H9 (cell line): Measurements from ENCODE around the gene INPP4A. TPM values are rescaled to one million over a fixed set of nuclear protein-coding genes. Genes with fewer than 3 reads are reported as not detected.

Source experiments
- DNase-seq: peaks from one replicate; pipeline ENCODE4 v3.0.0-alpha.2; 2017
- H2AFZ ChIP-seq: one replicate; pipeline ENCODE4 v1.6.1; 2013; ENCODE audit warnings: mild to moderate bottlenecking, low read length, control low read depth, moderate library complexity
- H2AK5ac ChIP-seq: 2 replicates; pipeline ENCODE4 v1.6.1; 2013; ENCODE audit warnings: low read length, control low read depth, mixed read lengths; ENCODE audit not compliant: insufficient read length
- H2BK120ac ChIP-seq: one replicate; pipeline ENCODE4 v1.6.1; 2013; ENCODE audit warnings: low read depth, mild to moderate bottlenecking, low read length, control low read depth, inconsistent platforms; ENCODE audit not compliant: poor library complexity, severe bottlenecking
- H2BK12ac ChIP-seq: 2 replicates; pipeline ENCODE4 v1.6.1; 2013; ENCODE audit warnings: low read length, control low read depth, mixed read lengths, low read depth; ENCODE audit not compliant: insufficient read length
- H2BK15ac ChIP-seq: 2 replicates; pipeline ENCODE4 v1.6.1; 2013; ENCODE audit warnings: low read depth, low read length, control low read depth
- H2BK20ac ChIP-seq: one replicate; pipeline ENCODE4 v1.6.1; 2013; ENCODE audit warnings: low read depth, mild to moderate bottlenecking, low read length, control low read depth, inconsistent platforms; ENCODE audit not compliant: poor library complexity, severe bottlenecking
- H2BK5ac ChIP-seq: 2 replicates; pipeline ENCODE4 v1.6.1; 2013; ENCODE audit warnings: low read length, control low read depth, mixed read lengths; ENCODE audit not compliant: insufficient read length
- H3K14ac ChIP-seq: 2 replicates; pipeline ENCODE4 v1.6.1; 2013; ENCODE audit warnings: low read length, control low read depth; ENCODE audit not compliant: insufficient read depth
- H3K18ac ChIP-seq: 2 replicates; pipeline ENCODE4 v1.6.1; 2013; ENCODE audit warnings: low read depth, mild to moderate bottlenecking, mixed read lengths, low read length, control low read depth; ENCODE audit not compliant: insufficient read length
- H3K23ac ChIP-seq: 2 replicates; pipeline ENCODE4 v1.6.1; 2013; ENCODE audit warnings: low read length, control low read depth, mixed read lengths, low read depth; ENCODE audit not compliant: insufficient read length
- H3K23me2 ChIP-seq: 2 replicates; pipeline ENCODE4 v1.6.1; 2013; ENCODE audit warnings: low read depth, mild to moderate bottlenecking, mixed read lengths, low read length, control low read depth; ENCODE audit not compliant: insufficient read length, poor library complexity, severe bottlenecking
- H3K27ac ChIP-seq: 2 replicates; pipeline ENCODE4 v1.5.1; 2013; ENCODE audit warnings: low read length, control low read depth, mixed read lengths, low read depth; ENCODE audit not compliant: insufficient read length
- H3K27me3 ChIP-seq: 2 replicates; pipeline ENCODE4 v1.6.1; 2013; ENCODE audit warnings: low read length, control low read depth, inconsistent platforms; ENCODE audit not compliant: insufficient read depth
- H3K4ac ChIP-seq: 2 replicates; pipeline ENCODE4 v1.6.1; 2013; ENCODE audit warnings: low read depth, mild to moderate bottlenecking, control low read depth, inconsistent platforms, low read length, moderate library complexity
- H3K4me1 ChIP-seq: 2 replicates; pipeline ENCODE4 v1.6.1; 2013; ENCODE audit warnings: low read length, control low read depth, inconsistent platforms; ENCODE audit not compliant: insufficient read depth
- H3K4me2 ChIP-seq: 2 replicates; pipeline ENCODE4 v1.6.1; 2013; ENCODE audit warnings: low read length, control low read depth, mixed read lengths; ENCODE audit not compliant: insufficient read length, insufficient read depth
- H3K56ac ChIP-seq: 2 replicates; pipeline ENCODE4 v1.6.1; 2013; ENCODE audit warnings: low read depth, mild to moderate bottlenecking, mixed read lengths, low read length, control low read depth; ENCODE audit not compliant: insufficient read length
- H3K79me1 ChIP-seq: 2 replicates; pipeline ENCODE4 v1.6.1; 2013; ENCODE audit warnings: low read depth, mild to moderate bottlenecking, moderate library complexity, low read length, control low read depth, inconsistent platforms; ENCODE audit not compliant: insufficient read depth, poor library complexity, severe bottlenecking
- H3K79me2 ChIP-seq: 2 replicates; pipeline ENCODE4 v1.6.1; 2013; ENCODE audit warnings: low read length, control low read depth, inconsistent platforms; ENCODE audit not compliant: insufficient read depth
- H3K9ac ChIP-seq: 2 replicates; pipeline ENCODE4 v1.6.1; 2013; ENCODE audit warnings: low read length, control low read depth, mixed read lengths; ENCODE audit not compliant: insufficient read length; ENCODE audit errors: extremely low read depth
- H3K9me3 ChIP-seq: one replicate; pipeline ENCODE4 v1.6.1; 2013; ENCODE audit warnings: low read depth, low read length, inconsistent platforms; ENCODE audit not compliant: control insufficient read depth
- H3T11ph ChIP-seq: one replicate; pipeline ENCODE4 v1.6.1; 2013; ENCODE audit warnings: mild to moderate bottlenecking, low read length, control low read depth, inconsistent platforms
- H4K20me1 ChIP-seq: one replicate; pipeline ENCODE4 v1.6.1; 2013; ENCODE audit not compliant: control insufficient read depth, insufficient read length, insufficient read depth
- H4K5ac ChIP-seq: 2 replicates; pipeline ENCODE4 v1.6.1; 2013; ENCODE audit warnings: low read depth, mild to moderate bottlenecking, mixed read lengths, low read length, control low read depth; ENCODE audit not compliant: insufficient read length
- H4K8ac ChIP-seq: replicated peaks from 2 replicates; pipeline ENCODE4 v1.6.1; 2013; ENCODE audit warnings: low read length, control low read depth, mixed read lengths, low read depth; ENCODE audit not compliant: insufficient read length
- H4K91ac ChIP-seq: 2 replicates; pipeline ENCODE4 v1.6.1; 2013; ENCODE audit warnings: low read depth, mild to moderate bottlenecking, moderate library complexity, mixed read lengths, low read length, control low read depth; ENCODE audit not compliant: insufficient read length
- H3K27ac Mint-ChIP-seq, 3 experiments: 2 replicates in 2 of 3; 3 replicates in 1 of 3; pipeline ENCODE4 v1.8.0; 2020 to 2021; ENCODE audit warnings: mixed read lengths in 3 of 3, mild to moderate bottlenecking in 1 of 3, moderate library complexity in 1 of 3
- H3K27me3 Mint-ChIP-seq: 2 replicates; pipeline ENCODE4 v1.8.0; 2021; ENCODE audit warnings: low read depth, mild to moderate bottlenecking, moderate library complexity, mixed read lengths
- H3K36me3 Mint-ChIP-seq, 3 experiments: 2 replicates in 2 of 3; 3 replicates in 1 of 3; pipeline ENCODE4 v1.8.0; 2020 to 2021; ENCODE audit warnings: low read depth in 3 of 3, mixed read lengths in 3 of 3; ENCODE audit not compliant: insufficient read depth in 1 of 3
- H3K4me1 Mint-ChIP-seq, 2 experiments: 2 replicates each; pipeline ENCODE4 v1.8.0; 2020; ENCODE audit warnings: mixed read lengths in 2 of 2
- H3K4me3 Mint-ChIP-seq, 2 experiments: 2 replicates in 1 of 2; 3 replicates in 1 of 2; pipeline ENCODE4 v1.8.0; 2020 to 2021; ENCODE audit warnings: mild to moderate bottlenecking in 2 of 2, mixed read lengths in 2 of 2, moderate library complexity in 1 of 2
- H3K9me3 Mint-ChIP-seq, 2 experiments: 2 replicates in 1 of 2; 3 replicates in 1 of 2; pipeline ENCODE4 v1.8.0; 2020; ENCODE audit warnings: mild to moderate bottlenecking in 2 of 2, mixed read lengths in 2 of 2, moderate library complexity in 1 of 2
- CTCF ChIP-seq: fragments of 200-600 bp; sonication (generic); conservative IDR thresholded peaks from 3 replicates; pipeline ENCODE4 v1.8.0; 2021; ENCODE audit warnings: antibody characterized with exemption, mild to moderate bottlenecking
- WGBS: extraction: QIAGEN DNeasy Blood & Tissue Kit; methylation state at CpG from one replicate; pipeline ENCODE4 v1.1.7; 2013; ENCODE audit warnings: missing lambda C conversion rate, low lambda C conversion rate, mixed read lengths; ENCODE audit not compliant: insufficient read length; ENCODE audit errors: extremely low coverage; 5-methylcytosine and 5-hydroxymethylcytosine counted together
- total RNA-seq: library from RNA; stranded (reverse); gene quantifications from 2 replicates; pipeline ENCODE4 v1.2.1, GENCODE V29; 2021

Gene INPP4A
- total RNA-seq, 1 experiment from 2014 or later = 55.2 TPM

GRCh38 chr2:98405301-98405700 lies 39.4 kb upstream of the INPP4A start:
- Histone ChIP-seq H3K79me1 (no peaks in the 10 kb centered on the region), H4K20me1 (no peaks in the 10 kb centered on the region), H3K79me2 (no peaks in the 10 kb centered on the region), H3K27me3 (no peaks in the 10 kb centered on the region), H2BK12ac (no peak overlapping the region), H2AK5ac (no peak overlapping the region), H3K4me2 (no peak overlapping the region), H2BK20ac (no peak overlapping the region), H3K14ac (no peak overlapping the region), H4K91ac (no peak overlapping the region), H3K9me3 (no peaks in the 10 kb centered on the region), H4K8ac (no peak overlapping the region), H2BK5ac (no peak overlapping the region), H3K4ac (no peak overlapping the region), H3K27ac (no peak overlapping the region), H2AFZ (no peak overlapping the region), H3K56ac (no peak overlapping the region), H2BK15ac (no peak overlapping the region), H3T11ph (no peak overlapping the region), H3K18ac (no peak overlapping the region), H3K23me2 (no peaks in the 10 kb centered on the region), H3K23ac (no peak overlapping the region), H3K4me1 (peaks cover 2% of the 10 kb centered on the region; the same call in 1 of the 2 replicates), H4K5ac (no peak overlapping the region), H2BK120ac (no peak overlapping the region), H3K9ac (no peak overlapping the region)
- Mint-ChIP-seq H3K4me1 (peaks cover 8 to 10% of the 10 kb centered on the region in 2 experiments), H3K4me3 (no peak overlapping the region), H3K36me3 (no peaks in the 10 kb centered on the region; a peak in 1 of 7 replicates), H3K27ac (no peak overlapping the region), H3K27me3 (peaks cover 6% of the 10 kb centered on the region), H3K9me3 (no peaks in the 10 kb centered on the region)
- DNase-seq = no peak
- no CpG with 5 or more reads among the region's 2 CpGs for WGBS
- TF ChIP-seq CTCF = no peak
